ENCODE data around the gene GREB1.

Gene GREB1

GRCh38 chr2:11656671-11657101 lies 122.8 kb downstream of the GREB1 start:
- TF ChIP-seq ZBTB7A (IDR thresholded peaks at IDR 0.05; ENCODE audit: low read depth): no peak
- TF ChIP-seq EGR1 (IDR thresholded peaks at IDR 0.05): no peak
- TF ChIP-seq, protein P1, sequence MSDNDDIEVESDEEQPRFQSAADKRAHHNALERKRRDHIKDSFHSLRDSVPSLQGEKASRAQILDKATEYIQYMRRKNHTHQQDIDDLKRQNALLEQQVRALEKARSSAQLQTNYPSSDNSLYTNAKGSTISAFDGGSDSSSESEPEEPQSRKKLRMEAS (IDR thresholded peaks at IDR 0.05): no peak
- TF ChIP-seq CREB1 (IDR thresholded peaks at IDR 0.05; ENCODE audit: low read depth): no peak
- no peak for TF ChIP-seq RAD21 (IDR thresholded peaks at IDR 0.05; ENCODE audit: low read depth)
- TF ChIP-seq, protein P2, sequence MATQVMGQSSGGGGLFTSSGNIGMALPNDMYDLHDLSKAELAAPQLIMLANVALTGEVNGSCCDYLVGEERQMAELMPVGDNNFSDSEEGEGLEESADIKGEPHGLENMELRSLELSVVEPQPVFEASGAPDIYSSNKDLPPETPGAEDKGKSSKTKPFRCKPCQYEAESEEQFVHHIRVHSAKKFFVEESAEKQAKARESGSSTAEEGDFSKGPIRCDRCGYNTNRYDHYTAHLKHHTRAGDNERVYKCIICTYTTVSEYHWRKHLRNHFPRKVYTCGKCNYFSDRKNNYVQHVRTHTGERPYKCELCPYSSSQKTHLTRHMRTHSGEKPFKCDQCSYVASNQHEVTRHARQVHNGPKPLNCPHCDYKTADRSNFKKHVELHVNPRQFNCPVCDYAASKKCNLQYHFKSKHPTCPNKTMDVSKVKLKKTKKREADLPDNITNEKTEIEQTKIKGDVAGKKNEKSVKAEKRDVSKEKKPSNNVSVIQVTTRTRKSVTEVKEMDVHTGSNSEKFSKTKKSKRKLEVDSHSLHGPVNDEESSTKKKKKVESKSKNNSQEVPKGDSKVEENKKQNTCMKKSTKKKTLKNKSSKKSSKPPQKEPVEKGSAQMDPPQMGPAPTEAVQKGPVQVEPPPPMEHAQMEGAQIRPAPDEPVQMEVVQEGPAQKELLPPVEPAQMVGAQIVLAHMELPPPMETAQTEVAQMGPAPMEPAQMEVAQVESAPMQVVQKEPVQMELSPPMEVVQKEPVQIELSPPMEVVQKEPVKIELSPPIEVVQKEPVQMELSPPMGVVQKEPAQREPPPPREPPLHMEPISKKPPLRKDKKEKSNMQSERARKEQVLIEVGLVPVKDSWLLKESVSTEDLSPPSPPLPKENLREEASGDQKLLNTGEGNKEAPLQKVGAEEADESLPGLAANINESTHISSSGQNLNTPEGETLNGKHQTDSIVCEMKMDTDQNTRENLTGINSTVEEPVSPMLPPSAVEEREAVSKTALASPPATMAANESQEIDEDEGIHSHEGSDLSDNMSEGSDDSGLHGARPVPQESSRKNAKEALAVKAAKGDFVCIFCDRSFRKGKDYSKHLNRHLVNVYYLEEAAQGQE (IDR thresholded peaks at IDR 0.05; ENCODE audit: low read depth): no peak
- no peak for TF ChIP-seq EP300 (IDR thresholded peaks at IDR 0.05; ENCODE audit: borderline replicate concordance)

- no peak for TF ChIP-seq USF1 (IDR thresholded peaks at IDR 0.05)
- TF ChIP-seq TCF12 (IDR thresholded peaks at IDR 0.05; ENCODE audit: low read depth): no peak
- TF ChIP-seq NFIC (IDR thresholded peaks at IDR 0.05): no peak
Observed at GRCh38 chr2:11657195-11657594, 123.3 kb downstream of the GREB1 start.

- TF ChIP-seq, protein P2 (IDR thresholded peaks at IDR 0.05; ENCODE audit: low read depth): no peak
- TF ChIP-seq RAD21 (IDR thresholded peaks at IDR 0.05; ENCODE audit: low read depth) (no peak), USF1 (IDR thresholded peaks at IDR 0.05) (no peak), EGR1 (IDR thresholded peaks at IDR 0.05) (no peak), EP300 (IDR thresholded peaks at IDR 0.05; ENCODE audit: borderline replicate concordance) (no peak), YY1 (IDR thresholded peaks at IDR 0.05; ENCODE audit: low read depth) (no peak), TCF12 (IDR thresholded peaks at IDR 0.05; ENCODE audit: low read depth) (no peak), FOXM1 (IDR thresholded peaks at IDR 0.05; ENCODE audit: borderline replicate concordance, low read depth) (no peak), ZBTB7A (IDR thresholded peaks at IDR 0.05; ENCODE audit: low read depth) (no peak), NFIC (IDR thresholded peaks at IDR 0.05) (no peak), CREB1 (IDR thresholded peaks at IDR 0.05; ENCODE audit: low read depth) (no peak), TAF1 (IDR thresholded peaks at IDR 0.05; ENCODE audit: low read depth) (no peak), TEAD4 (IDR thresholded peaks at IDR 0.05) (no peak), CEBPB (IDR thresholded peaks at IDR 0.05) (no peak)
- TF ChIP-seq, protein P1 (IDR thresholded peaks at IDR 0.05): no peak
Observed at GRCh38 chr2:11657646-11658045, 123.8 kb downstream of the GREB1 start.

- no peak for TF ChIP-seq ZBTB7A (IDR thresholded peaks at IDR 0.05; ENCODE audit: low read depth)
- TF ChIP-seq CEBPB (IDR thresholded peaks at IDR 0.05): no peak
- TF ChIP-seq, protein P1 (IDR thresholded peaks at IDR 0.05): no peak
- no peak for TF ChIP-seq RAD21 (IDR thresholded peaks at IDR 0.05; ENCODE audit: low read depth)
- TF ChIP-seq CREB1 (IDR thresholded peaks at IDR 0.05; ENCODE audit: low read depth): no peak
- TF ChIP-seq TAF1 (IDR thresholded peaks at IDR 0.05; ENCODE audit: low read depth): no peak
- TF ChIP-seq YY1 (IDR thresholded peaks at IDR 0.05; ENCODE audit: low read depth): no peak
- no peak for TF ChIP-seq TCF12 (IDR thresholded peaks at IDR 0.05; ENCODE audit: low read depth)
- TF ChIP-seq FOXM1 (IDR thresholded peaks at IDR 0.05; ENCODE audit: borderline replicate concordance, low read depth): no peak
- TF ChIP-seq EP300 (IDR thresholded peaks at IDR 0.05; ENCODE audit: borderline replicate concordance): no peak
Observed at GRCh38 chr2:11658208-11659114, 124.6 kb downstream of the GREB1 start.

DNA sequence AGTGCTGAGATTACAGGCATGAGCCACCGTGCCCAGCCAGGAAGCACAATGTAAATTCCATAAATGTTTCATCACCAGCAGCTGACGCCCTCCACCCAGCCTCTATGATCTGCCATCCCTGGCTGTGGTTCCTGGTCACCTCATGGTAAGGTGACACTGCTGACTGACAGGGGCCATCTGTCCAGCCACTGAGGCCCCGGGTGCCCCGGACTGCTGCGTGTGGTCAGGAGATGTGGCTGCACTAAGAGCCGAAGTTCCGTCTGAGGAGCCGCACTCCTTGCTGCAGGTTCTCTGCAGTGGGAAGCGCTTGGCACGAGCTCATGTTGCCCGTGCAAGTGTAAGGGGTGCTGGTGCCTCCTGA lies 125.2 kb downstream of the GREB1 start:
- TF ChIP-seq, protein P1 (IDR thresholded peaks at IDR 0.05): no peak
- TF ChIP-seq ZBTB7A (IDR thresholded peaks at IDR 0.05; ENCODE audit: low read depth): no peak
- TF ChIP-seq RAD21 (IDR thresholded peaks at IDR 0.05; ENCODE audit: low read depth): no peak
- TF ChIP-seq NFIC (IDR thresholded peaks at IDR 0.05): no peak
- no peak for TF ChIP-seq YY1 (IDR thresholded peaks at IDR 0.05; ENCODE audit: low read depth)
- no peak for TF ChIP-seq USF1 (IDR thresholded peaks at IDR 0.05)
- TF ChIP-seq TAF1 (IDR thresholded peaks at IDR 0.05; ENCODE audit: low read depth): no peak
- TF ChIP-seq TCF12 (IDR thresholded peaks at IDR 0.05; ENCODE audit: low read depth): no peak
- TF ChIP-seq CREB1 (IDR thresholded peaks at IDR 0.05; ENCODE audit: low read depth): no peak
- no peak for TF ChIP-seq EP300 (IDR thresholded peaks at IDR 0.05; ENCODE audit: borderline replicate concordance)
